ENCODE data around the gene KIAA1328. TPM values are rescaled to one million over a fixed set of nuclear protein-coding genes. Genes with fewer than 3 reads are reported as not detected.
"Not testable (repeated sequence)": the region's sequence is repeated elsewhere in the genome, so short reads cannot be mapped to it uniquely, and the experiment has no call there.

KIAA1328 gene
- polyA plus RNA-seq, 2 of the 4 experiments (the other 2 are of a cell fraction): 1.7 to 3.9 TPM

- Histone ChIP-seq H3K4me3 (no peak overlapping the region), H3K4me2 (no peak overlapping the region), H3K27ac (no peak overlapping the region), H3K9me3 (no peaks in the 10 kb centered on the region), H3K4me1 (no peaks in the 10 kb centered on the region)
- CTCF ChIA-PET: no interaction called here
- DNase-seq (ENCODE audit: low read depth in 1 of 2, low spot score in 1 of 2) (no peak), FAIRE-seq (no peak), ATAC-seq (no peak)
- WGBS (ENCODE audit: missing lambda C conversion rate): 61% methylated on average over 1 of the region's 1 CpG
- TF ChIP-seq CHD2 (IDR thresholded peaks at IDR 0.05; ENCODE audit: low read length, partially characterized antibody): no peak
- TF ChIP-seq CEBPB (IDR thresholded peaks at IDR 0.05): no peak
- no peak for TF ChIP-seq ZC3H11A (IDR thresholded peaks at IDR 0.05)
- TF ChIP-seq ZFP36 (IDR thresholded peaks at IDR 0.05; ENCODE audit: borderline replicate concordance, partially characterized antibody): no peak
- no peak for TF ChIP-seq HES2 (IDR thresholded peaks at IDR 0.05)
- POLR2A ChIA-PET: no interaction called here
Observed at GRCh38 chr18:36867056-36867455, 38.1 kb downstream of the KIAA1328 start.

GRCh38 chr18:36871801-36872200 lies 42.9 kb downstream of the KIAA1328 start:
- TF ChIP-seq GATA3 (IDR thresholded peaks at IDR 0.05; ENCODE audit: borderline replicate concordance) (no peak), RNF2 (IDR thresholded peaks at IDR 0.05; ENCODE audit: borderline replicate concordance, low read depth) (no peak), BHLHE40 (IDR thresholded peaks at IDR 0.05; ENCODE audit: low read depth, low read length) (no peak), PBX3 (IDR thresholded peaks at IDR 0.05) (no peak)
- CTCF ChIA-PET: no interaction called here
- POLR2A ChIA-PET: no interaction called here
- Histone ChIP-seq H3K4me2 (no peak overlapping the region), H3K4me3 (no peak overlapping the region), H3K4me1 (no peaks in the 10 kb centered on the region), H3K9me3 (no peaks in the 10 kb centered on the region), H3K27ac (no peak overlapping the region)
- FAIRE-seq: no peak
- ATAC-seq: no peak
- no peak for DNase-seq (ENCODE audit: low read depth in 1 of 2, low spot score in 1 of 2)
- 85% methylated on average over 3 of the region's 3 CpGs for WGBS (ENCODE audit: missing lambda C conversion rate)

GRCh38 chr18:36872329-36872728 lies 43.4 kb downstream of the KIAA1328 start:
- Histone ChIP-seq H3K4me2 (no peak overlapping the region), H3K4me1 (no peaks in the 10 kb centered on the region), H3K27ac (no peak overlapping the region), H3K9me3 (no peaks in the 10 kb centered on the region), H3K4me3 (no peak overlapping the region)
- TF ChIP-seq HES2 (IDR thresholded peaks at IDR 0.05) (no peak), FOXS1 (CRISPR knock-in tag; IDR thresholded peaks at IDR 0.05) (no peak), NFE2L2 (conservative IDR thresholded peaks at IDR 0.05; ENCODE audit: low read length) (no peak), CBX2 (IDR thresholded peaks at IDR 0.05; ENCODE audit: borderline replicate concordance, low read depth) (no peak), RARB (CRISPR knock-in tag; IDR thresholded peaks at IDR 0.05) (no peak), RFX5 (IDR thresholded peaks at IDR 0.05) (no peak), FOSL2 (IDR thresholded peaks at IDR 0.05) (no peak), FOSL2 (CRISPR knock-in tag; IDR thresholded peaks at IDR 0.05) (no peak), FOSB (CRISPR knock-in tag; IDR thresholded peaks at IDR 0.05) (no peak), TP53 (CRISPR knock-in tag; IDR thresholded peaks at IDR 0.05) (no peak), EHMT2 (IDR thresholded peaks at IDR 0.05; ENCODE audit: low read depth) (no peak), RNF2 (IDR thresholded peaks at IDR 0.05; ENCODE audit: borderline replicate concordance, low read depth) (no peak)
- ChIA-PET CTCF (no interaction called here), POLR2A (no interaction called here)
- no peak for ATAC-seq
- no peak for DNase-seq (ENCODE audit: low read depth in 1 of 2, low spot score in 1 of 2)
- FAIRE-seq: no peak

- POLR2A ChIA-PET; H3K4me3 ChIP-seq; FAIRE-seq; ATAC-seq; H3K4me2 ChIP-seq; DNase-seq (ENCODE audit: low read depth in 1 of 2, low spot score in 1 of 2); H3K4me1 ChIP-seq; CTCF ChIA-PET; H3K27ac ChIP-seq; H3K9me3 ChIP-seq: not testable (repeated sequence)
Observed at GRCh38 chr18:36873826-36874225, 44.9 kb downstream of the KIAA1328 start.

GRCh38 chr18:36879796-36880195 lies 50.9 kb downstream of the KIAA1328 start:
- CTCF ChIA-PET: interaction anchor here (1.2 kb wide), 1 partner anchor 71 kb away, joined by 3 read pairs; no protein-coding TSS in a partner anchor
- POLR2A ChIA-PET; H3K4me3 ChIP-seq; H3K4me2 ChIP-seq; H3K4me1 ChIP-seq; H3K9me3 ChIP-seq; H3K27ac ChIP-seq; DNase-seq (ENCODE audit: low read depth in 1 of 2, low spot score in 1 of 2); FAIRE-seq; ATAC-seq: not testable (repeated sequence)
- WGBS (ENCODE audit: missing lambda C conversion rate): 100% methylated on average over 1 of the region's 3 CpGs
